Liver (tissue), 3 donors: ENCODE data around the gene STN1.

Source experiments
- HNF4G ChIP-seq: IDR thresholded peaks from 2 replicates; pipeline ENCODE4 v1.6.1; 2016; ENCODE audit warnings: antibody characterized with exemption
- JUND ChIP-seq, 2 donors: IDR thresholded peaks; 2 replicates each; pipeline ENCODE4 v1.6.1; 2016; ENCODE audit warnings: antibody characterized with exemption in 2 of 2
- NR2F2 ChIP-seq: IDR thresholded peaks from 2 replicates; pipeline ENCODE4 v1.6.1; 2016; ENCODE audit warnings: antibody characterized with exemption
- RAD21 ChIP-seq, 2 donors: IDR thresholded peaks; 2 replicates each; pipeline ENCODE4 v1.6.1; 2016; ENCODE audit warnings: antibody characterized with exemption in 2 of 2, mild to moderate bottlenecking in 2 of 2
- SP1 ChIP-seq: IDR thresholded peaks from 2 replicates; pipeline ENCODE4 v1.6.1; 2018; ENCODE audit warnings: antibody characterized with exemption, mild to moderate bottlenecking
- TAF1 ChIP-seq: conservative IDR thresholded peaks from 2 replicates; pipeline ENCODE4 v1.6.1; 2016; ENCODE audit warnings: antibody characterized with exemption, mild to moderate bottlenecking
- YY1 ChIP-seq: IDR thresholded peaks from 2 replicates; pipeline ENCODE4 v1.6.1; 2016; ENCODE audit warnings: antibody characterized with exemption, mild to moderate bottlenecking
- TF ChIP-seq, protein P1 (sequence below): IDR thresholded peaks from 2 replicates; pipeline ENCODE4 v1.6.1; 2016; ENCODE audit warnings: antibody characterized with exemption
- TF ChIP-seq, protein P2 (sequence below): fragments of 150-350 bp; IDR thresholded peaks from 2 replicates; pipeline ENCODE4 v1.5.1; 2017; ENCODE audit warnings: improper control_type of control experiment, low read depth, low read length; ENCODE audit not compliant: missing input control
- TF ChIP-seq, protein P3 (sequence below): IDR thresholded peaks from 2 replicates; pipeline ENCODE4 v1.6.1; 2016; ENCODE audit warnings: antibody characterized with exemption
- TF ChIP-seq, protein P4 (sequence below): IDR thresholded peaks from 2 replicates; pipeline ENCODE4 v1.6.1; 2016; ENCODE audit warnings: antibody characterized with exemption, mild to moderate bottlenecking
- donor health status: healthy.
- donor health status: healthy.

DNA sequence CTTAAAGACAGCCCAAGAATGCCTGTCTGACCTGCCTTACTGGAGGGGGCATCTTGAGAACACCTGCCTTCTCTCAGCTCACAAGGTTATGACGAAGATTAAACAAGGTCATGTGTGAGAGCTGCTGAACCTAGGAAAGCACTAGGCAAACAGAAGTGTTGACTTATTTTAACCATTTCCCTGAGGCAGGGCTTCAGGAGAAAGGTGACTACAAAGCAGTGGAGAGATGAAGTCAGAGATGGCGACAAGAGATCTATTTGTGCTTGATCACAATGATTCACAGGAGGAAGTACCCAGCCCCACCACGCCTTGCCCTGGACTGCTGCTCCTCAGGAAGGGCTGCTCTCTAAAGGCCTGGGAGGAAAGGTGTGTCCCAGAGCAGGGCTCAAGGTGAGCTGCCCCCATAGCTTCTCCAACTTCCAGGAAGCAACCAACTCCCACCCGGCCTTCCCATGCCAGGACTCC lies 27.8 kb downstream of the STN1 start:
- TF ChIP-seq, protein P1, sequence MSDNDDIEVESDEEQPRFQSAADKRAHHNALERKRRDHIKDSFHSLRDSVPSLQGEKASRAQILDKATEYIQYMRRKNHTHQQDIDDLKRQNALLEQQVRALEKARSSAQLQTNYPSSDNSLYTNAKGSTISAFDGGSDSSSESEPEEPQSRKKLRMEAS: no peak
- TF ChIP-seq, protein P2, sequence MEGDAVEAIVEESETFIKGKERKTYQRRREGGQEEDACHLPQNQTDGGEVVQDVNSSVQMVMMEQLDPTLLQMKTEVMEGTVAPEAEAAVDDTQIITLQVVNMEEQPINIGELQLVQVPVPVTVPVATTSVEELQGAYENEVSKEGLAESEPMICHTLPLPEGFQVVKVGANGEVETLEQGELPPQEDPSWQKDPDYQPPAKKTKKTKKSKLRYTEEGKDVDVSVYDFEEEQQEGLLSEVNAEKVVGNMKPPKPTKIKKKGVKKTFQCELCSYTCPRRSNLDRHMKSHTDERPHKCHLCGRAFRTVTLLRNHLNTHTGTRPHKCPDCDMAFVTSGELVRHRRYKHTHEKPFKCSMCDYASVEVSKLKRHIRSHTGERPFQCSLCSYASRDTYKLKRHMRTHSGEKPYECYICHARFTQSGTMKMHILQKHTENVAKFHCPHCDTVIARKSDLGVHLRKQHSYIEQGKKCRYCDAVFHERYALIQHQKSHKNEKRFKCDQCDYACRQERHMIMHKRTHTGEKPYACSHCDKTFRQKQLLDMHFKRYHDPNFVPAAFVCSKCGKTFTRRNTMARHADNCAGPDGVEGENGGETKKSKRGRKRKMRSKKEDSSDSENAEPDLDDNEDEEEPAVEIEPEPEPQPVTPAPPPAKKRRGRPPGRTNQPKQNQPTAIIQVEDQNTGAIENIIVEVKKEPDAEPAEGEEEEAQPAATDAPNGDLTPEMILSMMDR: no peak
- TF ChIP-seq RAD21 (IDR thresholded peaks at IDR 0.05) (no peak), YY1 (no peak), SP1 (no peak), NR2F2 (no peak), JUND (IDR thresholded peaks at IDR 0.05) (no peak), TAF1 (no peak), HNF4G (no peak)
- TF ChIP-seq, protein P3, sequence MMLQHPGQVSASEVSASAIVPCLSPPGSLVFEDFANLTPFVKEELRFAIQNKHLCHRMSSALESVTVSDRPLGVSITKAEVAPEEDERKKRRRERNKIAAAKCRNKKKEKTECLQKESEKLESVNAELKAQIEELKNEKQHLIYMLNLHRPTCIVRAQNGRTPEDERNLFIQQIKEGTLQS: no peak
- TF ChIP-seq, protein P4, sequence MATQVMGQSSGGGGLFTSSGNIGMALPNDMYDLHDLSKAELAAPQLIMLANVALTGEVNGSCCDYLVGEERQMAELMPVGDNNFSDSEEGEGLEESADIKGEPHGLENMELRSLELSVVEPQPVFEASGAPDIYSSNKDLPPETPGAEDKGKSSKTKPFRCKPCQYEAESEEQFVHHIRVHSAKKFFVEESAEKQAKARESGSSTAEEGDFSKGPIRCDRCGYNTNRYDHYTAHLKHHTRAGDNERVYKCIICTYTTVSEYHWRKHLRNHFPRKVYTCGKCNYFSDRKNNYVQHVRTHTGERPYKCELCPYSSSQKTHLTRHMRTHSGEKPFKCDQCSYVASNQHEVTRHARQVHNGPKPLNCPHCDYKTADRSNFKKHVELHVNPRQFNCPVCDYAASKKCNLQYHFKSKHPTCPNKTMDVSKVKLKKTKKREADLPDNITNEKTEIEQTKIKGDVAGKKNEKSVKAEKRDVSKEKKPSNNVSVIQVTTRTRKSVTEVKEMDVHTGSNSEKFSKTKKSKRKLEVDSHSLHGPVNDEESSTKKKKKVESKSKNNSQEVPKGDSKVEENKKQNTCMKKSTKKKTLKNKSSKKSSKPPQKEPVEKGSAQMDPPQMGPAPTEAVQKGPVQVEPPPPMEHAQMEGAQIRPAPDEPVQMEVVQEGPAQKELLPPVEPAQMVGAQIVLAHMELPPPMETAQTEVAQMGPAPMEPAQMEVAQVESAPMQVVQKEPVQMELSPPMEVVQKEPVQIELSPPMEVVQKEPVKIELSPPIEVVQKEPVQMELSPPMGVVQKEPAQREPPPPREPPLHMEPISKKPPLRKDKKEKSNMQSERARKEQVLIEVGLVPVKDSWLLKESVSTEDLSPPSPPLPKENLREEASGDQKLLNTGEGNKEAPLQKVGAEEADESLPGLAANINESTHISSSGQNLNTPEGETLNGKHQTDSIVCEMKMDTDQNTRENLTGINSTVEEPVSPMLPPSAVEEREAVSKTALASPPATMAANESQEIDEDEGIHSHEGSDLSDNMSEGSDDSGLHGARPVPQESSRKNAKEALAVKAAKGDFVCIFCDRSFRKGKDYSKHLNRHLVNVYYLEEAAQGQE: no peak
